HepG2 (cell line): ENCODE results near the gene CDC42EP4. TPM values are rescaled to one million over a fixed set of nuclear protein-coding genes. Genes with fewer than 3 reads are reported as not detected.

Experiments
- CTCF ChIP-seq: sonication (generic); formaldehyde crosslinking; IDR thresholded peaks from 2 replicates; pipeline ENCODE4 v1.5.0; 2020; ENCODE audit warnings: mild to moderate bottlenecking, missing genetic modification reagents, moderate library complexity
- HIC2 ChIP-seq: sonication (generic); formaldehyde crosslinking; IDR thresholded peaks from 2 replicates; pipeline ENCODE4 v1.9.0; 2022; ENCODE audit warnings: low read depth, missing genetic modification reagents
- HNF4G ChIP-seq, 2 experiments: sonication (generic) in 1 of 2; formaldehyde crosslinking in 1 of 2; IDR thresholded peaks; 2 replicates each; pipeline versions ENCODE4 v1.4.0 to v1.6.1; 2011 to 2020; ENCODE audit warnings: borderline replicate concordance in 2 of 2, low read depth in 2 of 2, mild to moderate bottlenecking in 2 of 2, low read length in 1 of 2, missing genetic modification reagents in 1 of 2, moderate library complexity in 1 of 2
- NR2C2 ChIP-seq: sonication (generic); formaldehyde crosslinking; IDR thresholded peaks from 2 replicates; pipeline ENCODE4 v1.4.0; 2020; ENCODE audit warnings: missing genetic modification reagents, mild to moderate bottlenecking, moderate library complexity, borderline replicate concordance
- SALL1 ChIP-seq: sonication (generic); formaldehyde crosslinking; IDR thresholded peaks from 2 replicates; pipeline ENCODE4 v1.8.0; 2022; ENCODE audit warnings: mild to moderate bottlenecking, missing genetic modification reagents
- SRSF4 ChIP-seq: fragments of 200-400 bp; formaldehyde crosslinking; IDR thresholded peaks from one replicate; pipeline ENCODE4 v1.6.1; 2018; ENCODE audit warnings: mild to moderate bottlenecking, low read depth, low read length, moderate library complexity; ENCODE audit not compliant: poor library complexity, severe bottlenecking
- ZBTB26 ChIP-seq: IDR thresholded peaks from 2 replicates; pipeline ENCODE4 v1.6.1; 2016; ENCODE audit warnings: missing compliant biosample characterization, missing genetic modification reagents, borderline replicate concordance
- ZNF180 ChIP-seq: sonication (generic); formaldehyde crosslinking; IDR thresholded peaks from 2 replicates; pipeline ENCODE4 v1.4.0; 2020; ENCODE audit warnings: low read depth, missing genetic modification reagents, borderline replicate concordance
- ZNF318 ChIP-seq: sonication (generic); formaldehyde crosslinking; IDR thresholded peaks from 2 replicates; pipeline ENCODE4 v1.4.0; 2020; ENCODE audit warnings: mild to moderate bottlenecking, missing genetic modification reagents
- polyA plus RNA-seq, 8 experiments: library from polyadenylated mRNA; depleted of rRNA in 3 of 8; stranded (reverse) in 7 of 8; unstranded in 1 of 8; fragments of >200 nt; fragmentation: Illumina TruSeq in 4 of 8; extraction: Trizol in 4 of 8; gene quantifications; 2 replicates each; pipeline versions ENCODE4 v1.2.1 to v1.2.3, GENCODE V29; 2011 to 2016; ENCODE audit warnings: low read depth in 4 of 8, missing spikeins in 1 of 8, mixed read lengths in 1 of 8; ENCODE audit not compliant: insufficient read depth in 1 of 8
- total RNA-seq, 5 experiments: library from RNA; depleted of rRNA; stranded (reverse); fragments of >200 nt; fragmentation: Illumina TruSeq; extraction: Trizol; gene quantifications; 2 replicates each; pipeline ENCODE4 v1.2.3, GENCODE V29; 2016; ENCODE audit warnings: low read depth in 1 of 5

CDC42EP4 gene
- total and polyA plus RNA-seq, 2 of the 13 experiments (the other 11 are each of a cell fraction or from before 2014, with no cell fraction given): 19.0 to 54.0 TPM

- TF ChIP-seq ZNF180 (CRISPR knock-in tag) (no peak), SALL1 (CRISPR knock-in tag) (peak; percentile 98), ZNF318 (CRISPR knock-in tag) (no peak), HIC2 (CRISPR knock-in tag) (peak; percentile 100), HNF4G (IDR thresholded peaks at IDR 0.05; ENCODE audit: borderline replicate concordance, low read depth, low read length) (peak; percentile 99), HNF4G (CRISPR knock-in tag; IDR thresholded peaks at IDR 0.05; ENCODE audit: borderline replicate concordance, low read depth) (peak; percentile 98), CTCF (CRISPR knock-in tag) (peak; percentile 45; the same call in 1 of the 2 replicates), ZBTB26 (CRISPR knock-in tag) (peak; percentile 16; the same call in 1 of the 2 replicates), SRSF4 (no peak), NR2C2 (peak; percentile 96)
Observed at GRCh38 chr17:73288534-73289302, 23.1 kb downstream of the CDC42EP4 start (continued).
